Coronary artery (tissue), 2 donors: ENCODE data around the gene ANXA8.

Source experiments
- DNase-seq: peaks from one replicate; pipeline ENCODE4 v3.0.0-alpha.2; 2017; ENCODE audit warnings: low spot score
- H3K27ac ChIP-seq, 2 donors: fragments of 200-600 bp; sonication (generic); one replicate each; pipeline ENCODE4 v1.5.1; 2016 to 2019
- H3K4me3 ChIP-seq: fragments of 200-600 bp; sonication (generic); 2 replicates; pipeline ENCODE4 v1.5.1; 2016; ENCODE audit warnings: mild to moderate bottlenecking, moderate library complexity
- CTCF ChIP-seq: fragments of 200-600 bp; sonication (generic); IDR thresholded peaks from one replicate; pipeline ENCODE4 v1.5.1; 2019; ENCODE audit warnings: antibody characterized with exemption

ANXA8 gene

GRCh38 chr10:47447209-47447608, 36.7 kb downstream of the ANXA8 start:
- H3K27ac ChIP-seq, result no peak overlapping the region
- H3K4me3 ChIP-seq, result no peak overlapping the region
- TF ChIP-seq CTCF, result no peak
- DNase-seq, result no peak

GRCh38 chr10:47445720-47446119, 38.2 kb downstream of the ANXA8 start:
- Histone ChIP-seq H3K27ac (no peak overlapping the region), H3K4me3 (no peak overlapping the region)
- no peak for TF ChIP-seq CTCF
- DNase-seq, result no peak

GRCh38 chr10:47444047-47444446, 39.9 kb downstream of the ANXA8 start:
- no peak overlapping the region for H3K4me3 ChIP-seq
- no peak for DNase-seq
- no peak for TF ChIP-seq CTCF
- no peak overlapping the region for H3K27ac ChIP-seq

- no peak overlapping the region for H3K4me3 ChIP-seq
- H3K27ac ChIP-seq, result no peak overlapping the region
- no peak for TF ChIP-seq CTCF
- no peak for DNase-seq
Observed at GRCh38 chr10:47443145-47443544, 40.8 kb downstream of the ANXA8 start.

- no peak for DNase-seq
- no peak for TF ChIP-seq CTCF
Observed at GRCh38 chr10:47442351-47442750, 41.6 kb downstream of the ANXA8 start.

GRCh38 chr10:47441938-47442337, 42.0 kb downstream of the ANXA8 start:
- no peak overlapping the region for H3K27ac ChIP-seq
- no peak for TF ChIP-seq CTCF
- no peak overlapping the region for H3K4me3 ChIP-seq
- DNase-seq, result no peak

More at GRCh38 chr10:47442351-47442750, 41.6 kb downstream of the ANXA8 start:
- Histone ChIP-seq H3K27ac (no peak overlapping the region), H3K4me3 (no peak overlapping the region)

GRCh38 chr10:47440207-47440606, 43.7 kb downstream of the ANXA8 start:
- no peak overlapping the region for H3K27ac ChIP-seq
- no peak for DNase-seq
- H3K4me3 ChIP-seq, result no peak overlapping the region
- no peak for TF ChIP-seq CTCF
